ENCODE results near the gene TOX3. TPM values are rescaled to one million over a fixed set of nuclear protein-coding genes. Genes with fewer than 3 reads are reported as not detected.

The TOX3 gene
- total RNA-seq, 4 donors from 2014 or later: 0.51 to 3.8 (median 1.9) TPM

GRCh38 chr16:52488837-52489289 lies 58.1 kb downstream of the TOX3 start:
- intact Hi-C loops (cut with DNase I; ENCODE audit: low total_unique reads): no loop called here
- TF ChIP-seq CTCF (IDR thresholded peaks at IDR 0.05): no peak
- no peak for TF ChIP-seq POLR2A (IDR thresholded peaks at IDR 0.05)
- no peak overlapping the region for H3K4me3 ChIP-seq (ENCODE audit: low read depth, poor library complexity, severe bottlenecking)
- no peak for DNase-seq (ENCODE audit: low spot score in 2 of 2)

GRCh38 chr16:52487849-52488457 lies 59.0 kb downstream of the TOX3 start:
- TF ChIP-seq CTCF (IDR thresholded peaks at IDR 0.05) (no peak), POLR2A (IDR thresholded peaks at IDR 0.05) (no peak)
- intact Hi-C loops (cut with DNase I; ENCODE audit: low total_unique reads): no loop called here
- DNase-seq (ENCODE audit: low spot score in 2 of 2): no peak
- 72 to 77% methylated on average over 1 of the region's 1 CpG for WGBS, 2 donors
- H3K4me3 ChIP-seq (ENCODE audit: low read depth, poor library complexity, severe bottlenecking): no peak overlapping the region

- H3K4me3 ChIP-seq (ENCODE audit: low read depth, poor library complexity, severe bottlenecking): no peak overlapping the region
- TF ChIP-seq POLR2A (IDR thresholded peaks at IDR 0.05): no peak
- TF ChIP-seq CTCF (IDR thresholded peaks at IDR 0.05): no peak
- intact Hi-C loops (cut with DNase I; ENCODE audit: low total_unique reads): no loop called here
- no peak for DNase-seq (ENCODE audit: low spot score in 2 of 2)
- 59 to 61% methylated on average over 3 of the region's 3 CpGs for WGBS, 2 donors
Observed at GRCh38 chr16:52480237-52480636, 66.7 kb downstream of the TOX3 start.

GRCh38 chr16:52476111-52476510 lies 70.8 kb downstream of the TOX3 start:
- no peak for DNase-seq (ENCODE audit: low spot score in 2 of 2)
- H3K4me3 ChIP-seq (ENCODE audit: low read depth, poor library complexity, severe bottlenecking): no peak overlapping the region
- 70 to 78% methylated on average over 2 of the region's 2 CpGs for WGBS, 2 donors
- intact Hi-C loops (cut with DNase I; ENCODE audit: low total_unique reads): no loop called here
- TF ChIP-seq CTCF (IDR thresholded peaks at IDR 0.05) (no peak), POLR2A (IDR thresholded peaks at IDR 0.05) (no peak)

GRCh38 chr16:52474679-52475078 lies 72.3 kb downstream of the TOX3 start:
- H3K4me3 ChIP-seq (ENCODE audit: low read depth, poor library complexity, severe bottlenecking): no peak overlapping the region
- intact Hi-C loops (cut with DNase I; ENCODE audit: low total_unique reads): no loop called here
- DNase-seq (ENCODE audit: low spot score in 2 of 2): no peak
- TF ChIP-seq POLR2A (IDR thresholded peaks at IDR 0.05) (no peak), CTCF (IDR thresholded peaks at IDR 0.05) (no peak)
- WGBS, 2 donors: 79 to 92% methylated on average over 4 of the region's 4 CpGs

- intact Hi-C loops (cut with DNase I; ENCODE audit: low total_unique reads): no loop called here
- TF ChIP-seq POLR2A (IDR thresholded peaks at IDR 0.05) (no peak), CTCF (IDR thresholded peaks at IDR 0.05) (no peak)
- 85 to 96% methylated on average over 5 of the region's 5 CpGs for WGBS, 2 donors
- no peak for DNase-seq (ENCODE audit: low spot score in 2 of 2)
- no peak overlapping the region for H3K4me3 ChIP-seq (ENCODE audit: low read depth, poor library complexity, severe bottlenecking)
Observed at GRCh38 chr16:52473096-52473495, 73.8 kb downstream of the TOX3 start.

Measured in lower leg skin (tissue), 4 donors.